ENCODE results near the gene HFM1. TPM values are rescaled to one million over a fixed set of nuclear protein-coding genes. Genes with fewer than 3 reads are reported as not detected.

Gene HFM1
- total and polyA plus RNA-seq, 2 experiments from 2014 or later, result 1.5 to 5.2 TPM

- Histone ChIP-seq H3K4me1 (ENCODE audit: insufficient read depth) (no peaks in the 10 kb centered on the region), H3F3A (replicated peaks; ENCODE audit: low read depth) (no peaks in the 10 kb centered on the region), H3K4me2 (no peak overlapping the region), H3K36me3 (ENCODE audit: insufficient read depth) (no peaks in the 10 kb centered on the region), H3K27me3 (ENCODE audit: insufficient read depth) (no peaks in the 10 kb centered on the region), H2AFZ (peak overlapping the region; percentile 97), H3K79me2 (replicated peaks; ENCODE audit: insufficient read depth) (no peaks in the 10 kb centered on the region), H3K9me2 (ENCODE audit: insufficient read depth) (no peaks in the 10 kb centered on the region), H3K27ac (ENCODE audit: low read depth) (no peak overlapping the region), H4K20me1 (replicated peaks; ENCODE audit: insufficient read depth) (no peaks in the 10 kb centered on the region), H3K4me3 (no peak overlapping the region)
- DNase-seq (ENCODE audit: low spot score) (peak; percentile 4), ATAC-seq (peak; percentile 24; the same call in 2 of the 3 replicates)
- Mint-ChIP-seq H3K36me3 (ENCODE audit: low read depth) (no peaks in the 10 kb centered on the region), H3K27me3 (ENCODE audit: insufficient read depth, low read depth, poor library complexity) (no peaks in the 10 kb centered on the region), H3K4me1 (no peaks in the 10 kb centered on the region; the same call in 2 of the 3 replicates), H3K27ac (no peak overlapping the region), H3K9me3 (no peaks in the 10 kb centered on the region; the same call in 1 of the 3 replicates), H3K4me3 (no peak overlapping the region)
- TF ChIP-seq STAT1 (IDR thresholded peaks at IDR 0.05; ENCODE audit: unreplicated experiment) (no peak), NANOG (IDR thresholded peaks at IDR 0.05; ENCODE audit: borderline replicate concordance) (no peak), EZH2 (IDR thresholded peaks at IDR 0.05; ENCODE audit: low read depth, unreplicated experiment) (no peak), EZH2phosphoT487 (IDR thresholded peaks at IDR 0.05; ENCODE audit: unreplicated experiment) (no peak), JUNB (IDR thresholded peaks at IDR 0.05; ENCODE audit: unreplicated experiment) (no peak), ZNF331 (CRISPR knock-in tag; IDR thresholded peaks at IDR 0.05; ENCODE audit: low read depth) (no peak), ETS1 (IDR thresholded peaks at IDR 0.05) (no peak), POLR2AphosphoS5 (IDR thresholded peaks at IDR 0.05; ENCODE audit: low read depth) (no peak), CREB1 (CRISPR knock-in tag; IDR thresholded peaks at IDR 0.05; ENCODE audit: low read depth) (no peak), ZNF114 (CRISPR knock-in tag; IDR thresholded peaks at IDR 0.05) (no peak)
- TF ChIP-seq, protein P1, sequence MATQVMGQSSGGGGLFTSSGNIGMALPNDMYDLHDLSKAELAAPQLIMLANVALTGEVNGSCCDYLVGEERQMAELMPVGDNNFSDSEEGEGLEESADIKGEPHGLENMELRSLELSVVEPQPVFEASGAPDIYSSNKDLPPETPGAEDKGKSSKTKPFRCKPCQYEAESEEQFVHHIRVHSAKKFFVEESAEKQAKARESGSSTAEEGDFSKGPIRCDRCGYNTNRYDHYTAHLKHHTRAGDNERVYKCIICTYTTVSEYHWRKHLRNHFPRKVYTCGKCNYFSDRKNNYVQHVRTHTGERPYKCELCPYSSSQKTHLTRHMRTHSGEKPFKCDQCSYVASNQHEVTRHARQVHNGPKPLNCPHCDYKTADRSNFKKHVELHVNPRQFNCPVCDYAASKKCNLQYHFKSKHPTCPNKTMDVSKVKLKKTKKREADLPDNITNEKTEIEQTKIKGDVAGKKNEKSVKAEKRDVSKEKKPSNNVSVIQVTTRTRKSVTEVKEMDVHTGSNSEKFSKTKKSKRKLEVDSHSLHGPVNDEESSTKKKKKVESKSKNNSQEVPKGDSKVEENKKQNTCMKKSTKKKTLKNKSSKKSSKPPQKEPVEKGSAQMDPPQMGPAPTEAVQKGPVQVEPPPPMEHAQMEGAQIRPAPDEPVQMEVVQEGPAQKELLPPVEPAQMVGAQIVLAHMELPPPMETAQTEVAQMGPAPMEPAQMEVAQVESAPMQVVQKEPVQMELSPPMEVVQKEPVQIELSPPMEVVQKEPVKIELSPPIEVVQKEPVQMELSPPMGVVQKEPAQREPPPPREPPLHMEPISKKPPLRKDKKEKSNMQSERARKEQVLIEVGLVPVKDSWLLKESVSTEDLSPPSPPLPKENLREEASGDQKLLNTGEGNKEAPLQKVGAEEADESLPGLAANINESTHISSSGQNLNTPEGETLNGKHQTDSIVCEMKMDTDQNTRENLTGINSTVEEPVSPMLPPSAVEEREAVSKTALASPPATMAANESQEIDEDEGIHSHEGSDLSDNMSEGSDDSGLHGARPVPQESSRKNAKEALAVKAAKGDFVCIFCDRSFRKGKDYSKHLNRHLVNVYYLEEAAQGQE (IDR thresholded peaks at IDR 0.05; ENCODE audit: unreplicated experiment), result no peak
- TF ChIP-seq, protein P2, sequence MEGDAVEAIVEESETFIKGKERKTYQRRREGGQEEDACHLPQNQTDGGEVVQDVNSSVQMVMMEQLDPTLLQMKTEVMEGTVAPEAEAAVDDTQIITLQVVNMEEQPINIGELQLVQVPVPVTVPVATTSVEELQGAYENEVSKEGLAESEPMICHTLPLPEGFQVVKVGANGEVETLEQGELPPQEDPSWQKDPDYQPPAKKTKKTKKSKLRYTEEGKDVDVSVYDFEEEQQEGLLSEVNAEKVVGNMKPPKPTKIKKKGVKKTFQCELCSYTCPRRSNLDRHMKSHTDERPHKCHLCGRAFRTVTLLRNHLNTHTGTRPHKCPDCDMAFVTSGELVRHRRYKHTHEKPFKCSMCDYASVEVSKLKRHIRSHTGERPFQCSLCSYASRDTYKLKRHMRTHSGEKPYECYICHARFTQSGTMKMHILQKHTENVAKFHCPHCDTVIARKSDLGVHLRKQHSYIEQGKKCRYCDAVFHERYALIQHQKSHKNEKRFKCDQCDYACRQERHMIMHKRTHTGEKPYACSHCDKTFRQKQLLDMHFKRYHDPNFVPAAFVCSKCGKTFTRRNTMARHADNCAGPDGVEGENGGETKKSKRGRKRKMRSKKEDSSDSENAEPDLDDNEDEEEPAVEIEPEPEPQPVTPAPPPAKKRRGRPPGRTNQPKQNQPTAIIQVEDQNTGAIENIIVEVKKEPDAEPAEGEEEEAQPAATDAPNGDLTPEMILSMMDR (conservative IDR thresholded peaks at IDR 0.05; ENCODE audit: low read depth in 2 of 2), result no peak; a peak in 1 of 4 replicates
- TF ChIP-seq, protein P3, sequence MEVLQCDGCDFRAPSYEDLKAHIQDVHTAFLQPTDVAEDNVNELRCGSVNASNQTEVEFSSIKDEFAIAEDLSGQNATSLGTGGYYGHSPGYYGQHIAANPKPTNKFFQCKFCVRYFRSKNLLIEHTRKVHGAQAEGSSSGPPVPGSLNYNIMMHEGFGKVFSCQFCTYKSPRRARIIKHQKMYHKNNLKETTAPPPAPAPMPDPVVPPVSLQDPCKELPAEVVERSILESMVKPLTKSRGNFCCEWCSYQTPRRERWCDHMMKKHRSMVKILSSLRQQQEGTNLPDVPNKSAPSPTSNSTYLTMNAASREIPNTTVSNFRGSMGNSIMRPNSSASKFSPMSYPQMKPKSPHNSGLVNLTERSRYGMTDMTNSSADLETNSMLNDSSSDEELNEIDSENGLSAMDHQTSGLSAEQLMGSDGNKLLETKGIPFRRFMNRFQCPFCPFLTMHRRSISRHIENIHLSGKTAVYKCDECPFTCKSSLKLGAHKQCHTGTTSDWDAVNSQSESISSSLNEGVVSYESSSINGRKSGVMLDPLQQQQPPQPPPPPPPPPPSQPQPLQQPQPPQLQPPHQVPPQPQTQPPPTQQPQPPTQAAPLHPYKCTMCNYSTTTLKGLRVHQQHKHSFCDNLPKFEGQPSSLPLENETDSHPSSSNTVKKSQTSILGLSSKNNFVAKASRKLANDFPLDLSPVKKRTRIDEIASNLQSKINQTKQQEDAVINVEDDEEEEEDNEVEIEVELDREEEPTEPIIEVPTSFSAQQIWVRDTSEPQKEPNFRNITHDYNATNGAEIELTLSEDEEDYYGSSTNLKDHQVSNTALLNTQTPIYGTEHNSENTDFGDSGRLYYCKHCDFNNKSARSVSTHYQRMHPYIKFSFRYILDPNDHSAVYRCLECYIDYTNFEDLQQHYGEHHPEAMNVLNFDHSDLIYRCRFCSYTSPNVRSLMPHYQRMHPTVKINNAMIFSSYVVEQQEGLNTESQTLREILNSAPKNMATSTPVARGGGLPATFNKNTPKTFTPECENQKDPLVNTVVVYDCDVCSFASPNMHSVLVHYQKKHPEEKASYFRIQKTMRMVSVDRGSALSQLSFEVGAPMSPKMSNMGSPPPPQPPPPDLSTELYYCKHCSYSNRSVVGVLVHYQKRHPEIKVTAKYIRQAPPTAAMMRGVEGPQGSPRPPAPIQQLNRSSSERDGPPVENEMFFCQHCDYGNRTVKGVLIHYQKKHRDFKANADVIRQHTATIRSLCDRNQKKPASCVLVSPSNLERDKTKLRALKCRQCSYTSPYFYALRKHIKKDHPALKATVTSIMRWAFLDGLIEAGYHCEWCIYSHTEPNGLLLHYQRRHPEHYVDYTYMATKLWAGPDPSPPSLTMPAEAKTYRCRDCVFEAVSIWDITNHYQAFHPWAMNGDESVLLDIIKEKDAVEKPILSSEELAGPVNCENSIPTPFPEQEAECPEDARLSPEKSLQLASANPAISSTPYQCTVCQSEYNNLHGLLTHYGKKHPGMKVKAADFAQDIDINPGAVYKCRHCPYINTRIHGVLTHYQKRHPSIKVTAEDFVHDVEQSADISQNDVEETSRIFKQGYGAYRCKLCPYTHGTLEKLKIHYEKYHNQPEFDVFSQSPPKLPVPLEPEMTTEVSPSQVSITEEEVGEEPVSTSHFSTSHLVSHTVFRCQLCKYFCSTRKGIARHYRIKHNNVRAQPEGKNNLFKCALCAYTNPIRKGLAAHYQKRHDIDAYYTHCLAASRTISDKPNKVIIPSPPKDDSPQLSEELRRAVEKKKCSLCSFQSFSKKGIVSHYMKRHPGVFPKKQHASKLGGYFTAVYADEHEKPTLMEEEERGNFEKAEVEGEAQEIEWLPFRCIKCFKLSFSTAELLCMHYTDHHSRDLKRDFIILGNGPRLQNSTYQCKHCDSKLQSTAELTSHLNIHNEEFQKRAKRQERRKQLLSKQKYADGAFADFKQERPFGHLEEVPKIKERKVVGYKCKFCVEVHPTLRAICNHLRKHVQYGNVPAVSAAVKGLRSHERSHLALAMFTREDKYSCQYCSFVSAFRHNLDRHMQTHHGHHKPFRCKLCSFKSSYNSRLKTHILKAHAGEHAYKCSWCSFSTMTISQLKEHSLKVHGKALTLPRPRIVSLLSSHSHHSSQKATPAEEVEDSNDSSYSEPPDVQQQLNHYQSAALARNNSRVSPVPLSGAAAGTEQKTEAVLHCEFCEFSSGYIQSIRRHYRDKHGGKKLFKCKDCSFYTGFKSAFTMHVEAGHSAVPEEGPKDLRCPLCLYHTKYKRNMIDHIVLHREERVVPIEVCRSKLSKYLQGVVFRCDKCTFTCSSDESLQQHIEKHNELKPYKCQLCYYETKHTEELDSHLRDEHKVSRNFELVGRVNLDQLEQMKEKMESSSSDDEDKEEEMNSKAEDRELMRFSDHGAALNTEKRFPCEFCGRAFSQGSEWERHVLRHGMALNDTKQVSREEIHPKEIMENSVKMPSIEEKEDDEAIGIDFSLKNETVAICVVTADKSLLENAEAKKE (CRISPR knock-in tag; IDR thresholded peaks at IDR 0.05), result no peak
Measured at GRCh38 chr1:91427741-91428140, 23.1 kb upstream of the HFM1 start.

Data from GM23338 (cell line).